GM21737 (cell line): Measurements from ENCODE around the gene RBMS1.

Experiments used
- ATAC-seq: cut with Tn5 transposase; IDR thresholded peaks from one replicate; pipeline ENCODE4 v1.9.1; 2021; ENCODE audit warnings: mild to moderate bottlenecking, moderate library complexity; ENCODE audit not compliant: unreplicated experiment

RBMS1 gene

GRCh38 chr2:160315337-160315736 is 178.3 kb downstream of the RBMS1 start:
- no peak for ATAC-seq

GRCh38 chr2:160310118-160310828 is 183.3 kb downstream of the RBMS1 start:
- ATAC-seq, result no peak

- no peak for ATAC-seq
These were observed 184.0 kb downstream of the RBMS1 start for GRCh38 chr2:160309585-160309984.

- ATAC-seq, result no peak
These were observed 184.7 kb downstream of the RBMS1 start for GRCh38 chr2:160308915-160309314.

GRCh38 chr2:160308476-160308875 is 185.1 kb downstream of the RBMS1 start:
- ATAC-seq, result no peak

GRCh38 chr2:160306985-160307384 is 186.6 kb downstream of the RBMS1 start:
- ATAC-seq, result no peak

GRCh38 chr2:160305081-160305750 is 188.4 kb downstream of the RBMS1 start:
- no peak for ATAC-seq

GRCh38 chr2:160303527-160303926 is 190.1 kb downstream of the RBMS1 start:
- no peak for ATAC-seq

GRCh38 chr2:160303076-160303475 is 190.5 kb downstream of the RBMS1 start:
- no peak for ATAC-seq

- no peak for ATAC-seq
These were observed 192.2 kb downstream of the RBMS1 start for GRCh38 chr2:160301420-160301819.

- ATAC-seq, result no peak
These were observed 193.4 kb downstream of the RBMS1 start for GRCh38 chr2:160300203-160300602.

- ATAC-seq, result no peak
These were observed 194.1 kb downstream of the RBMS1 start for GRCh38 chr2:160299540-160299939.

GRCh38 chr2:160298960-160299359 is 194.6 kb downstream of the RBMS1 start:
- no peak for ATAC-seq

- ATAC-seq, result no peak
These were observed 197.9 kb downstream of the RBMS1 start for GRCh38 chr2:160295519-160296207.

GRCh38 chr2:160294889-160295288 is 198.7 kb downstream of the RBMS1 start:
- ATAC-seq, result no peak

GRCh38 chr2:160294339-160294803 is 199.2 kb downstream of the RBMS1 start:
- ATAC-seq, result no peak

- ATAC-seq, result no peak
These were observed 200.1 kb downstream of the RBMS1 start for GRCh38 chr2:160293391-160294091.

GRCh38 chr2:160292225-160292624 is 201.4 kb downstream of the RBMS1 start:
- no peak for ATAC-seq

GRCh38 chr2:160291382-160291781 is 202.2 kb downstream of the RBMS1 start:
- ATAC-seq, result no peak

GRCh38 chr2:160290598-160290997 is 203.0 kb downstream of the RBMS1 start:
- ATAC-seq, result no peak

GRCh38 chr2:160289831-160290230 is 203.8 kb downstream of the RBMS1 start:
- no peak for ATAC-seq
